Measurements from ENCODE around the gene RBM24.

Gene RBM24

DNA sequence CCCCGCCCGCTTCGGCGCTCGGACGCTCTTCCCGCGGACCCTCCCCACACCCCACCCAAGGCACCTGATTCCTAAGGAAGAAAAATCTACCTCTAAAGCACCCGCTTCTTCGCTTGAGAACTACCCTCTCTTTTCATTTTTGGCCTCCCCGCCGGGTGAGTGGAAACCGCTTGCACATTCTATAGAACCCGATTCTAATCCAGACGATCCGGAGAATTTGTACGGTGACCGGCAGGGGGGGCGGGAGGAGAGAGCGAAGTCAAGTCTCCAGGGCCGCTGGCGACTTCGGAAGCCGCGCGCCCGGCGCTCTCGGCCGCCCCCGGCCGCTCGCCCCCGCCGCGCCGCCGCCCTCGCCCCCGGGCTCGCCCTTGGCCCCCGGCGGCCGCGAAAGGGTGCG lies at the start of gene RBM24:
Gene RBM24, plus strand, starts transcription at position 262 of the 397 bp plus-strand sequence. CDS start 221 bp downstream, outside the sequence.
- peak; percentile 50 for DNase-seq

DNA sequence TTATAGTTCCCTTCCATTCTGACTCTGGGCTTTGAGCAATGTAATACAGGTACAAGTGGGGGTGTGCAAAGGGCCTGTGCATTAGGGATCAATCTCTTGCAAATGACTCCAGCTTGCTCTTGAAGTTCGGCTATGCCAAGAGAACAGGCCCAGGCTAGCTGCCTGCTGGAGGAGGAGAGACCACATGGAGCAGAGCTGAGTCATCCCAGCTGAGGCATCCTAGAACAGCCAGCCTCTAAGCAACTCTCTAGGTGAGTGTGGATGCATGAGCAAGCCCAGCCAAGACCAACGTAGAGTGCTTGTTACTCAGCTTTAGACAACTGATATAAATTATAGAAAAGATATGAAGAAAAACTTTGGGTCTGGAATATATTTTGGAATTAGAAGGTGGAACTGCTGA lies 47.6 kb upstream of the RBM24 start:
- DNase-seq: peak; percentile 4

DNA sequence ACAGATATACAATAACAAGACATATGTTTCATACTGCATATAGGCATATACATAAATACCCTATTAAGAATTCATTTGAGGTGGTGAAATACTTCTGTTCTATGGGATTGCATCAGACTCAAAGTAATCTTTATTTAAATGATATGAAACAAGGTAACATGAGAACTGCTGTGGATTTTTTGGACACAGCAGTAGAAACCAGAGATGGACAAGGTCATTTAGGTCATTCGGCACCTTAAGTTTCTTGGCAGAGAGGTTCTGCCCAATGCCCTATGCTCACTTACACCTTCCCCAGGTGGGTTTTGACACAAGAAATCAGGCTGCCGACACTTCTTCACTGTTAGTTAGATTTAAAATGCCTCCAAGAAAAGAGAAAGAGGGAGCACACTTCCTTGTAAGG lies 43.9 kb upstream of the RBM24 start:
- DNase-seq: no peak

DNA sequence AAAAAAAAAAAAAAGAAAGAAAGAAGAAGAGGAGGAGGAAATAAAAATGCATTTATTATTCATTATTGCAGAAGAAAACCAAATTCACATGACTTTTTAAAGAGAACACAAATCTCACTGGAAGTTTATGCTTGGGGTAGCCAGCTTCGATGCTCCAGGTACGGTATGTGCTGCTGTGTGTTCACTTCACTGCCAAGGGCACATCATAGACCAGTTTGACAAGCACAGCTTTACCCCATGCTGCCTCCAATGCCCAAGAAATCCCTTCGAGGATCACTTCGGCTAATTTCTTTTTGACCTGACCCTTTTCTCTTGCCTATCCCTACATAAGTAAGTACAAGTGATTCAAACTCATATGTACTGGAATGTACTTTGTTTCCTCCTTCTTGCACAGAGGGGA lies 41.9 kb upstream of the RBM24 start:
- DNase-seq: no peak

DNA sequence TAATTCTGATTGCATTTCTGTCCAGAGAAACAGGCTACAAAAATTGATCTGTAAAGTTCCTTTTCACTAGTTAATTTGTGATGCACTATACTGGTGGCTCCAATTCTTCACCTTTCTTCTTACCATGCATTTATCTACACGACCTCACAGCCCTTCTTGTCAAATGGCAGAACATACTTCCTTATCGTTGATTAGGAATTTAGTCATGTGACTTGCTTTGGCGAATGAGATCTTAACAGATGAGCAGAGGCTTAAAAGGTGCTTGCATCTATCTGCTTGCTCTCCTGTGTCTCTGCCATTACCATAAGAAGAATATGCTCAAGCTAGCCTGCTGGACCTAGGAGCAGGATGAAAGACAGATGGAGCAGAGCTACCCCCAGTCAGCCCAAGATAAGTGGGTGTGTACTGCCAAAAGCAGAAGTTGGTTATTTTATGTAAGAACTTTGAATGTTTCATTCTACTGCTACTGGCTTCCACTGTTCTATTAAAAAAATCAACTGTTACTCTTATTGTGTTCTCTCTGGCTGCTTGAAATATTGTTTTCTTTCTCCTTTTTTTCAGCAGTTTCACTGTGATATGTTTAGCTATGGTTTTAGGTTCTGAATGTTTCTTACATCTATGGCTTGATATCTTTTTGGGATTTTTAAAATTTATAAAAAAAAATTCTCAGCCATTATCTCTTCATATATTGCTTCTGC lies 40.2 kb upstream of the RBM24 start:
- no peak for DNase-seq

DNA sequence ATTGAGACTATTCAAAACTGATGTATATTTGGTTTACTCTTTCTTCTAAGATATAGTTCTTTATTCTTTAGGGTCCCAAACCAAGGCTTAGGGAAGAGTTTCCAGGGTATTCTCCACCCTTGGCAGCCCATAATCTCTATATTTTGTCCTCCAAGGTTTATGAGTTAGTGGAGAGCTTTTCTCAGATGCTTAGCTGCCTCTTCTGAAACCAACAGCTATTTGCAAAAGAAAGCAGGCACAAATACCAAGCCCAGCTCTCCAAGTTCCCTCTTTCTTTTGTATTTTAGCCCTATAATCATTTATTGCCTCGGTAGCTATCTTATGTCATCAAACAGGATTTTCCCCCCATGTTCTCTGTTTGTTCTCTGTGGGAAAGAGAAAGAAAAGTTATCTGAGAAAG lies 39.1 kb upstream of the RBM24 start:
- DNase-seq: no peak

DNA sequence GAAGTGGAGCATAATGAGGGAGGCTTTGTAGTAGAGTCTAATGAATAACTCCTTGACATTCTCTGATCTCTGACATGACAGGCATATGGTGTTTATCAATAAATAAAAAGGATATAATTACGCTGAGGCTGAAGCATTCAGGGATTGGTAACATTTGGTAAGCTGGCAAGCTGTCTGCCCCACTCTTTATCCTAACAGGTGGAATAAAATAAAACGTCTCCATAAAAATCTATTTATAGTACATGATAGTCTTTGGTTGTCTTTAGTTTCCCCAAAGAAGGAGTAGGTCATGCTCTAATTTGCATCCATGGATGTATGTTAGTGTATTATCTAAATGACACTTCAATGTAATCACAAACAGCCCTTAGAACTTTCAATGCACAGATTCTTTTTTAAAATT lies 30.9 kb upstream of the RBM24 start:
- no peak for DNase-seq

DNA sequence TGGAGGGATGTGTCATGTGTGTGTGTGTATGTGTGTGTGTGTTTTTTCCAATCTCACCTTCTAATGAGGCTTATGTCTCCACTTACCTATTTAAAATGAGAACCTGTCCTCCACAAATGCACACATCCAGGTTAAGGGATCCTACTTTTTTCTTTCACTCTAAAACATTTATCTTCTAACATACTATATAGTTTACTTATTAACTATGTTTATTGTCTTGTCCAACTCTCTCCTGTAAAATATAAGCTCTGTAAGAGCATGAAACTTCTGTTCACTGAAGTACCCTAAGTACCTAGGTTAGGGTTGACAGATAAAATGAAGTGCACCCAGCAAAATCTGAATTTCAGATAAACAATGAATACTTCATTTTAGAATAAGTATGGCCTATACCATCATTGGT lies 29.2 kb upstream of the RBM24 start:
- DNase-seq: no peak

DNA sequence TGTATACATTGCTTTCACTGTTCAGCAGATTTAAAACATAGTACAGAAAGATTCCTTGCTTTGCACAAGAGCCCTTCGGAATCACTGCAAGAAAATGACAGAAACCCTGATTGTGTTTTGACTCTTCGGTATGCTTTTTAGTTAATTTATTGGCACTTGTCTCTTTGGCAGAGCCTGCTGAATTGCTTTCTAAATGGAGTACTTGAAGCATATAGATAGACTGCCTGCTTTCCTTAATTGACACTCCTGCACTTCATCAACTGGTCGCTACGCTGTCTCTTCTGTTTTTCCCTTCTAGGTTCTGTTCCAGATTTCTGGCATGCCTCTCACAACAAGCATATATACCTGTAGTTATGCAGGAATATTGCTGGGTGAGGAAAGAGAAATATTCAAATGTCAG lies 22.4 kb upstream of the RBM24 start:
- no peak for DNase-seq

DNA sequence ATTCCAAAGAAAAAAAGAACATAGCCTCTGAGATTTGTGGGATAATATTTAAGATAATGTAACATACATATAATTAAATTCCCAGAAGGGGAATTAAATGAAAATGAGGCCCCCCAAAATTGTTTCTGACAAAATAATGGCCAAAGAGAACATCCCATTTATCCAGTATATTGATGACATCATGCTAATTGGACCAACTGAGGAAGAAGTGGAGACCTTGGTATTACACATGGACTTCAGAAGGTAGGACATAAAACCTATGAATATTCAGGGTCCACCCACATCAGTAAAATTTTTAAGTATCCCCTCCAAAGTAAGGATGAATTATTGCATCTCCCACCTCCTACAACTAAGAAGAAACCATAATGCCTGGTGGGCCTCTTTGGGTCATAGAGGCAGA lies 15.6 kb upstream of the RBM24 start:
- DNase-seq: no peak

DNA sequence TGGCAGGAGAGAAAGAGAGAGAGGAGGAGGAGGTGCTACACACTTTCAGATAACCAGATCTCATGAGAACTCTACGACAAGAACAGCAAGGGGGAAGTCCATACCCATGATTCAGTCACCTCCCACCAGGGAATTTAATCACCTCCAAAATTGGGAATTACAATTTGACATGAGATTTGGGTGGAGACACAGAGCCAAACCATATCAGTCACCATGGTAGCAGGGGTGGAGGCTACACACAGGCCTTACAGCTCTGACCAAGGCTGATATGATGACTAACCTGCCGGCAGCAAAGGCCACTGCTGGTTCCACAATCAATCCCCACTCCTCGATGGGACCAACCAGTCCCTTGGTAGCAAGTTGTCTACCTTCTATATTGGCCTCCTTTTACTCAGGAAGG lies 13.6 kb upstream of the RBM24 start:
- DNase-seq: no peak

DNA sequence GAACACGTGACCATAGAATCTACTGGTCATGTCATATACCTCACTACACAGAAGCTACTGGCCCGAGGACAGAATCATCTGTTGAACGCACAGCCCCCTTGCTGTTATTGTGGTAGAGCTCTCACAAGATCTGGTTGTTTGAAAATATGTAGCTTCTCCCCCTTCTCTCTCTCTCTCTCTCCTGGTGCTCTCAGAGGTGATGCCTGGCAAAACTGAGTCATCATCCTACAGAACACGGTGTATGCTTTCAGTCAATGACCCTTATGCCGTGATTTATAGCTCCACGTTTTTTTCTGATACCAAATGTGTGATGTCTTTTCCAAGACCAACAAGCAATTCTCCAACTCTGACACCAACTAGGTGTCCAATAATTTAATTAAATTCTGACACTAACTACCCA lies 13.0 kb upstream of the RBM24 start:
- no peak for DNase-seq

DNA sequence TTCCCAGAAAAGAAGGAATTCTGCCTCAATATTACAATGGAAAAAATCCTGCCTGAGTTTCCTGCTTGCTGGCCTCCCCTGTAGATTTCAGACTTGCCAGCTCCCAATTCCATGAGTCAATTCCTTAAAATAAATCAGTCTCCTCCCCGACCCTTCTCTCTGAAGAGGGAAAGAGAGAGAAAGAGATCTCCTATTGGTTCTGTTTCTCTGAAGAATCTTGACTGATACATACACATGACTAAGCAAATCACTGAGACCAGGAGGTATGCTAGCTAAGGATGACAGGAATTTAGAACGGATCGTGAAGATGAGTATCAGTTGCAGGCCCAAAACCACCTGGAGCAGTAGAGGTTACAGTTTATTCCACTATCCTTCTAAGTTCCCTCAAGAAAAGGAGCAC lies 11.3 kb upstream of the RBM24 start:
- DNase-seq: no peak

DNA sequence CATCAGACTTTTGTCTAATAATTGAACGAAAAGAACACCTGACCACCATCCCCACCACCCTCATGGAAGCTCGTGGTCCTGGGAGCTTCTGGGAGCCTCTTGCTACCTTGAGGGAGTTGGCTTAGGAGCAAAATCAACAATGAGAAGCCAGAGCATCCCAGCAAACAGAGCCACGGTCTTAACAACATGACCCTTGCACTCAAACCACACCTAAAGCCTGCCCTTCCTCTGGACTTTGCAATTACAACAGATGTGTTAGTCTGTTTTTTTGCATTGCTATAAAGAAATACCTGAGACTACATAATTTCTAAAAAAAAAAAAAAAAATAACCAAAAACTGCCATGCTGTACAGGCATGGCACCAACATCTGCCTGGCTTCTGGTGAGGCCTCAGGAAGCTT lies 9.5 kb upstream of the RBM24 start:
- DNase-seq: no peak

DNA sequence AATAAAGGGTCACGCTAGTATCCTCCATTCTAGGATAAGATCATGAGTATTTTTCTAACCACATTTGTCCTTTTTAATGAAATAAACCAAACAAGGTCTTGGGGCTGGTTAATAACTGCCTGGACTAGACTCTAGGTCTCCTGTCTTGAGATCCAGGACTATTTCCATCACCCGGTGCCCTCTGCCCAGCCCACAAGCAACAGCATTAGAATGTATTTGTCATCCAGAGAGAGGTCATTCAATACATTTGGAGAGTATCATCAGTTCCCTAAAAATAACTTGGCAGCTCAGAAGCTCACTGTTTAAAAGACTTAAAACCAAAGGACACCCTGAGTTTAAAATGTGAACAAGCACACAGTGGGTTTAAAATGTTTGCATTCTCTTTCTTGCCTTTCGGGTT lies 4.4 kb upstream of the RBM24 start:
- no peak for DNase-seq

DNA sequence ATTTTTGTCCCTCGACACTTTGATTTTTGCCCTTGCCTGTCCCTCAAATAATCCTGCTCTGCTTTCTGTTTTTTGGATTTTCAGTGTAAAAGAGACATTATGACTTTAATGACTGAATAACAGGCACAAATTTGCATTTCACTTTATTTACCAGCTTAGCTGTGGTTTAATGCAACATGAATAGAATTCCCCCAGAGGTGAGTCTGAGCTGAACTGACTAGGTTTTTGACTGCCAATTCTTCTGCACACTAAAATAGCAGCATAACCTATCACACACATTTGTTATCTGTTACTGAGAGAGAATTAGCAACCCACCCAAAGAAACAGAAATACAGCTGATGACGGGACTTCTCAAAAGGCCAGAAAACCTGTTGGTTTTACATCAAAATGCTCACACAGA lies 3.9 kb upstream of the RBM24 start:
- no peak for DNase-seq

DNA sequence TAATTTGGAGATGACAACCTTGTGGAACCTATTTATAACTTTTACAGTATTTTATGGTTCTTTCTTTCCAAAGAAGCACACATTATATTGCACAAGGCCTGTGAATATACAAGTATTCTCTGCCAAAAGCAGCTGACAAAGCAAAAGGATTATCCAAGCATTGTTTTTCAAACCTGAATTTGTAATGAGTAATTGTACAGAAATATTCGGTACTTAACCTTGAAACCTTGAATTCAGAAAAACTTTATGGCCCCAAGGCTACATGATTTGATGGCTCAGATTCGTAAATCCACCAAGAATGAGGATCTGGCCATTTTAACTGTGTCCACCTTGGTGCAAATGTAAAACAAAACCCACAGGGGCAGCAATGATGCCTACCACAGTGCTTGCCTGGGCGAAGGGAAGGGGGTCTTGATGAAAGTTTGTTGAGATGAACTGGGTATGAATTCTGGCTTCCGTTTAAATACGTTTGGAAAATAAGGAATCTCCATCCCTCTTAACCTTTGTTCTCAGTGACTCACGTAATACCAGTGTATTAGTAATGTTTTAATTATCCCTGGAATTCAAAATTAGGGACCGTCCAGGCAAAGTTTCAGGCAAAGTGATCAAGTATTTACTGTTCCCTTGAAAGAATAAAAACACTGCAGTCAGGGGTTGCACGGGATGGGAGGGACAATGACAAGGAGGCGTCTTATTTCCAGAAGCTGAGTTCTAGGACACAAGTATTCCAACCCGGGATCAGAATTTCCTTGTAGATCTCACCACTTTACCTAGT lies 2.7 kb upstream of the RBM24 start:
- peak; percentile 59 for DNase-seq

DNA sequence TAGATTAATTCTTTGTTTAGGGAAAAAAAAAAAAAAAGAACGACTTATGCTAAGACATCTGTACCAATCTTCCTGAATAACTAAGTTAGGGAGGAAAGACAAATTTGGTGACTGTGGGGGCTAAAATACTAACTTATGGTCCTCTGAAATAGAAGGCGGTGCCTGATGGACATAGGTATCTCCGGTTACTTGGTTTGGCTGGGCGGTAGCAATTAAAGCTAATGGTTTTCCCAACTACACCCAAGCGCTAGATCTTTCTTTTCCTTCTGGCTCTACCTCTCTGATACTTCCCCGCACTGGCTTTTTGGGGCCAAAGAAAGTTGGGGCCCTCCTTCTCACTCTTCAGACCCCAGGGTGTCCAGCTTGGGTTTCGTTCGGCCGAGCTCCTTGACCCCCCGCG lies 1.0 kb upstream of the RBM24 start:
- no peak for DNase-seq

DNA sequence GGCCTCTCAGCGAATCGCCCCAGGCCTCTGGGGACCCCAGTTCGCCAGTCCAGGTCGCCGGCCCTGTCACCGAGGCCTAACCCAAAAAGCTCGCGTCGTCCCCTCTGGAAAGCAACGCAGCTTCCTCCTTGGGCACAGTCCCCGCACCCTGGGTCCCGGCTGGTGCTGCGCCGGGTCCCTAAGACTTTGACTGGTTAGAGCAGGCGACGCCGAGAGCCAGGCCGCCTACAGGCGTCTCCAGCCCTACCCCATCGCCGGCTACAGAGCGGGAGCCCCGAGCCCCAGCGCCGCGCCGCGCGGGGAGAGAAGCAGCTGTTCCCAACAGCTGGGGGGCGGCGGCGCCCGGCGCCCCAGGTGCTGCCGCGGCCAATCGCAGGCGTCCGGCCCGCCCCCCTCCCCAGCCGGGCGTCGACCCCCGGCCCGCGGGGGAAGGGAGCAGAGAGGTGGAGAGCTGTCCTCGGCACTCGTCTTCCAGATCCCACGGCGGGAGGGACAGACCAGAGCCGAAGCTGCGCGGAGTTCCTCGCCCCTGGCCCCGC lies 540 bp upstream of the RBM24 start:
- no peak for DNase-seq

DNA sequence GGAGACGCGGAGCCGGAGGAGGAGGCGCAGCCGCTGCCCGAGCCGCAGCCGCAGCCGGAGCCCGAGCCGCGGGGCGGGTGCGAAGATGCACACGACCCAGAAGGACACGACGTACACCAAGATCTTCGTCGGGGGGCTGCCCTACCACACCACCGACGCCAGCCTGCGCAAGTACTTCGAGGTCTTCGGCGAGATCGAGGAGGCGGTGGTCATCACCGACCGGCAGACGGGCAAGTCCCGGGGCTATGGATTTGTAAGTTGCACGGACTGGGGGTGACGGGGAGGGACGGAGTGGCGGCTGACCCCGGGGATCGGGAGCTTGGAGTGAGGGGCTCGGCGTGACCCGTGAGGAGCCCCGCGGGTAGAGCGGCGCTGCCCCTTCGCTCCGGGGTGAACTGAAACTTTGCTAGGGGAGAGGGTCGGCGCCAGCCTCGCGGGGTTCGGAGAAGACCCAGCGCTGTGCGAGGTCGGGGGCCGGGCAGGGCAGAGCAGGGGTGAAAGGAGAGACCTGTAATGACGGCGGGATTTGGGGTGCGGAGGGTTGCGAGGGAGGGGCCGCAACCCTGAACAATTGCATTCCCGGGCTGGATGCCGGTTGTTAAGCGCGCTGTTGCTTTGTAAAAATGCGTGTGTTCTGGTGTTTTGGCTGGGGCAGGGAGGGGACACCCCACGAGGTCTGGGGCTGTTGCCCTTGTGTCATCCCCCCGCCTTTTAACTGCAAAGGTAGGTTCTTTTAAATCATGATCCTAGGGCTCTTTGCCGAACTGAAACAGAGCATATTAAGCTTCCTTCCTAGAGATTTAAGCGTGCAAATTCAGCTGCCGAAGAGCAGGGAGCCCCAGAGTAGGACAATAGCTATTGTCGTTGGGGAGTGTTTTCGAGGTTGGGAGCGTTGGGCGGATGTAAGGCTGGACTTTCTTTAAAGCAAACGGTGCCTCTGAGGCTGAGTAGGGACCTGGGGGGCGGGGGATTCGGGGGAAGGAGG lies 628 bp downstream of the RBM24 start:
- DNase-seq: no peak

DNA sequence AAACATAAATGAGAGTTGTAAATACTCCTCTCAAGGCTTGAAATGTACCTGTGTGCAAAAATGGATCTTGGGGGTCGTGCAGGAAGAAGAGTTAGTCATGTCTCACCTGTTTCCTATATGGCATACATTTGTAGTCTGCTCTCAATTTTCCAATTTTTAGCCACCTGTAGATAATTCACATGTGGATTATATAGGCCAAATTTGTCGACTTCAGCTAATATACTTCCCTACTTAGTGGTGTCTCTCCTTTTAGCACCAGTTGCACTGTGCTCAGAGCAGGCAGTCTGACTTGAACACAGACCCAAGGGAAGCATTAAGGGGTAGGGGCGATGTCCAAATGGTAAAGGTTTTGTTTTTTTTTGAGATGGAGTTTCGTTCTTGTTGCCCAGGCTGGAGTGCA lies 1.9 kb downstream of the RBM24 start:
- no peak for DNase-seq

DNA sequence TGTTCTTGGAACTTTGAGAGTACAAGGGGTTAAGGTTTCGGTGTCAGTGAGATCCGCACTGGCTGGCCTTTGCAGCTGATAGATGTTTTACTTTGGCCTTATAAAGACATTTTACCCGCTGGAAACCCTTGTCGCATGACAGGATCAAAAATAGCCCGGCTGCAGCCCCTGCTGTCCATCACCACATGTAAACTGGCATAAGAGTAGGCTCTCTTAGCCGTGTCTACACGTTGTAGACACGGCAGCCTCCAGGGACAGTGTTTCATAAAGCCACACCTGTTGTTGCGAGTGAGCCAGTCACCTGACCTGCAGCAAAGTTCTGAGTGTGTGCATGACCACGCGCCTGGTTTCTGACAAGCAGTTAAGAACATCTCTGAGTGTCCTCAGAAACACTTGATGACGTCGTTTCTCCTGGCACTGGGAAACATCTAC lies 8.5 kb downstream of the RBM24 start:
- no peak for DNase-seq

DNA sequence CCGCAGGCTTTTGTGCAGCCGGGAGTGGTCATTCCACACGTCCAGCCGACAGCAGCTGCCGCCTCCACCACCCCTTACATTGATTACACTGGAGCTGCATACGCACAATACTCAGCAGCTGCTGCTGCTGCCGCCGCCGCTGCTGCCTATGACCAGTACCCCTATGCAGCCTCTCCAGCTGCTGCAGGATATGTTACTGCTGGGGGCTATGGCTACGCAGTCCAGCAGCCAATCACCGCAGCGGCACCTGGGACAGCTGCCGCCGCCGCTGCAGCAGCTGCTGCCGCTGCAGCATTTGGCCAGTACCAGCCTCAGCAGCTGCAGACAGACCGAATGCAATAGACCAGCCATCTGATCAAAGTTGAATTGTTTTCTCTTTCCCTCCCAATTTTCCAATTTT lies 10.6 kb downstream of the RBM24 start:
- DNase-seq: no peak

Data from kidney glomerular epithelial cell (primary cell).